ENCODE data around the gene CDC42.

DNA sequence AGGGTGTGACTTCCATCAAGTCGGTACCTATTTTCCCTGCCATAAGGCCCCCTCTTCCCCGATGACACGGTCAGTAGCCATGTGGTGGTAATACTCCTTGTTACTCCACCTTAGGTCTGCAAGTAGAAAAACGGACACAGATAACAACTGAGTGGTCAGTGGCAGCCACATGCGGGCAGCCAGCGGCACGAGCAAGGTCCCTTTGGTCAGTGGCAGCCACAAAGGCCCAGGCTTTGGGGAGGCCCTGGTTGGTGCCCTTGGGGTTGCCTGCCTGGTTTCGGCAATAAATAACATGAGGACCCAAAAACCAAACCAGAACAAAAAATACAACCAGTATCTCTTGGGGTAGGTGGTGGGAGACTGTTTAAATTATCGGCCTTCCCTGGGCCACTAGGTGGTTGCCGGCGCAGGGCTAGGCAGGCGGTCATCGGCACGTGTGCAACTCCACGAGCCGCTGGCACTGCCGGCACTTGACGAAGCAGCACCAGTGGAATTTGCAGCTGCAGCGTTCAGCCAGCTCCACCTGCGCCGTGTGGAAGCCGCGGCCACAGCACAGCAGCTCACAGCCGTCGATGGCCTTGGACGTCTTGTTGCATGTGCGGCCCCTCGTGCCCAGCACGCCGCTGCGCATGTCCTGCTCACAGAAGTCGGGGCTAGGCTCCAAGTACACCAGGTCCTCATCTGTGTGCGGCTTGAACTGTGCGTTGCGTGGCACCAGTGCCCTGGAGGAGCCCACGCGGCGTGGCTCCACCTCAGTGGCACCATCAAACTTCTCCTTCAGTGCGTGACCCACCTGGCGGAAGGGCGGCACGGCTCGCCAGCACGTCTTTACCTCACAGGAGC, 67.3 kb downstream of the CDC42 start:
- TF ChIP-seq TARDBP (IDR thresholded peaks at IDR 0.05) (no peak), POLR2A (conservative IDR thresholded peaks at IDR 0.05) (no peak), EZH2 (IDR thresholded peaks at IDR 0.05; ENCODE audit: borderline replicate concordance, low read depth, low read length) (no peak), SREBF2 (CRISPR knock-in tag; IDR thresholded peaks at IDR 0.05) (no peak), STAG1 (CRISPR knock-in tag; IDR thresholded peaks at IDR 0.05; ENCODE audit: borderline replicate concordance) (no peak)
